Ishikawa (cell line): Measurements from ENCODE around the gene DPYSL5.

Source experiments
- FOXM1 ChIP-seq: IDR thresholded peaks from 2 replicates; pipeline ENCODE4 v1.6.1; 2012; ENCODE audit warnings: low read depth, borderline replicate concordance
- RAD21 ChIP-seq: IDR thresholded peaks from 2 replicates; pipeline ENCODE4 v1.6.1; 2012; ENCODE audit warnings: low read depth

GRCh38 chr2:26860211-26860850, 12.4 kb downstream of the DPYSL5 start:
- TF ChIP-seq FOXM1 (no peak), RAD21 (no peak)
